Testis (tissue), 3 donors: ENCODE data around the gene TBC1D9. TPM values are rescaled to one million over a fixed set of nuclear protein-coding genes. Genes with fewer than 3 reads are reported as not detected.
A peak's percentile ranks its signal among the peaks of the same experiment; 100 is the strongest.

Source experiments
- DNase-seq: peaks from one replicate; pipeline ENCODE4 v3.0.0-alpha.2; 2019
- H3K27ac ChIP-seq, 2 donors: fragments of 200-600 bp; sonication (generic); one replicate each; pipeline ENCODE4 v1.5.1; 2019
- H3K27me3 ChIP-seq: fragments of 200-600 bp; sonication (generic); one replicate; pipeline ENCODE4 v1.5.1; 2019
- H3K36me3 ChIP-seq: fragments of 200-600 bp; sonication (generic); one replicate; pipeline ENCODE4 v1.5.1; 2017; ENCODE audit warnings: low read depth; ENCODE audit errors: missing control alignments
- H3K4me1 ChIP-seq: fragments of 200-600 bp; sonication (generic); one replicate; pipeline ENCODE4 v1.5.1; 2019
- H3K4me3 ChIP-seq, 2 donors: fragments of 200-600 bp; sonication (generic); one replicate each; pipeline ENCODE4 v1.5.1; 2017 to 2019
- H3K9me3 ChIP-seq: fragments of 200-600 bp; sonication (generic); one replicate; pipeline ENCODE4 v1.5.1; 2017
- CTCF ChIP-seq, 3 experiments: fragments of 450-650 bp in 2 of 3; fragments of 200-600 bp in 1 of 3; sonication (generic) in 1 of 3; IDR thresholded peaks; one replicate each; pipeline ENCODE4 v1.5.1; 2016 to 2019; ENCODE audit warnings: antibody characterized with exemption in 3 of 3, mild to moderate bottlenecking in 2 of 3, moderate library complexity in 1 of 3
- POLR2A ChIP-seq: fragments of 450-650 bp; IDR thresholded peaks from one replicate; pipeline ENCODE4 v1.6.1; 2017; ENCODE audit warnings: antibody characterized with exemption, mild to moderate bottlenecking, moderate library complexity
- WGBS, 2 donors: methylation state at CpG; one replicate each; pipeline ENCODE4 v1.1.5; 2018; 5-methylcytosine and 5-hydroxymethylcytosine counted together
- intact Hi-C: fragments of 100-400 bp; cut with DNase I; formaldehyde crosslinking; loops from one replicate; pipeline ENCODE4 v1.15.1; 2023; ENCODE audit warnings: low total_unique reads
- polyA plus RNA-seq: library from polyadenylated mRNA; stranded (reverse); fragments of 350-450 nt; fragmentation: Illumina TruSeq; extraction: RNeasy Lipid Tissue Mini Kit (QIAGEN cat#74804); gene quantifications from one replicate; pipeline ENCODE4 v1.2.3, GENCODE V29; 2014; ENCODE audit warnings: low read depth, low replicate concordance; ENCODE audit not compliant: insufficient read depth
- total RNA-seq, 2 donors: library from RNA; depleted of rRNA; stranded (reverse); fragments of >200 nt; gene quantifications; one replicate each; pipeline ENCODE4 v1.2.3, GENCODE V29; 2016

The TBC1D9 gene
- total and polyA plus RNA-seq, 3 donors from 2014 or later = 8.6 to 13.1 (median 9.8) TPM

GRCh38 chr4:140755774-140756318, 339 bp downstream of the TBC1D9 start:
- peaks cover 13% of the 10 kb centered on the region for H3K4me1 ChIP-seq
- no peaks in the 10 kb centered on the region for H3K27me3 ChIP-seq
- peak overlapping the region; percentile 98 to 99 for H3K27ac ChIP-seq
- TF ChIP-seq CTCF (IDR thresholded peaks at IDR 0.05) = no peak
- no peak for TF ChIP-seq POLR2A
- WGBS, 2 donors = 1% methylated on average over 30 of the region's 74 CpGs; no CpG with 5 or more reads in 1 of the 2 donors
- DNase-seq = peak; percentile 46
- intact Hi-C loops = no loop called here
- no peaks in the 10 kb centered on the region for H3K36me3 ChIP-seq
- no peaks in the 10 kb centered on the region for H3K9me3 ChIP-seq
- peak overlapping the region; percentile 84 to 85 for H3K4me3 ChIP-seq

- H3K27ac ChIP-seq = peak overlapping the region; percentile 98 to 99
- intact Hi-C loops = no loop called here
- WGBS, 2 donors = 3 to 5% methylated on average over 7 to 8 of the region's 8 CpGs
These were observed 1.0 kb downstream of the TBC1D9 start for GRCh38 chr4:140754918-140755773.

GRCh38 chr4:140753329-140753728, 2.9 kb downstream of the TBC1D9 start:
- TF ChIP-seq POLR2A (no peak), CTCF (IDR thresholded peaks at IDR 0.05) (no peak)
- Histone ChIP-seq H3K4me3 (no peak overlapping the region), H3K36me3 (no peaks in the 10 kb centered on the region), H3K27me3 (no peaks in the 10 kb centered on the region), H3K9me3 (no peaks in the 10 kb centered on the region), H3K4me1 (peaks cover 13% of the 10 kb centered on the region), H3K27ac (no peak overlapping the region)
- no peak for DNase-seq
- intact Hi-C loops = no loop called here
- WGBS, 2 donors = 85 to 98% methylated on average over 2 of the region's 2 CpGs

More at GRCh38 chr4:140754918-140755773, 1.0 kb downstream of the TBC1D9 start:
- no peaks in the 10 kb centered on the region for H3K36me3 ChIP-seq
- no peaks in the 10 kb centered on the region for H3K9me3 ChIP-seq
- TF ChIP-seq CTCF (IDR thresholded peaks at IDR 0.05) = no peak
- no peak for TF ChIP-seq POLR2A
- DNase-seq = no peak
- peak overlapping the region; percentile 84 to 85 for H3K4me3 ChIP-seq
- no peaks in the 10 kb centered on the region for H3K27me3 ChIP-seq
- peaks cover 13% of the 10 kb centered on the region for H3K4me1 ChIP-seq

- Histone ChIP-seq H3K4me1 (peaks cover 11% of the 10 kb centered on the region), H3K4me3 (no peak overlapping the region), H3K27me3 (no peaks in the 10 kb centered on the region), H3K9me3 (no peaks in the 10 kb centered on the region), H3K27ac (no peak overlapping the region), H3K36me3 (no peaks in the 10 kb centered on the region)
- intact Hi-C loops = no loop called here
- DNase-seq = no peak
- TF ChIP-seq CTCF (IDR thresholded peaks at IDR 0.05) (no peak), POLR2A (no peak)
These were observed 3.7 kb downstream of the TBC1D9 start for GRCh38 chr4:140752291-140753068.
